HepG2 (cell line): Measurements from ENCODE around the gene CAMK4. TPM values are rescaled to one million over a fixed set of nuclear protein-coding genes. Genes with fewer than 3 reads are reported as not detected.

Experiments
- ATAC-seq: fragments of 200-7000 bp; cut with Tn5 transposase; 3 replicates; pipeline ENCODE4 v1.9.1; 2020; ENCODE audit warnings: mild to moderate bottlenecking, moderate library complexity
- BruUV-seq: library from RNA; stranded (reverse); fragments of 400-500 nt; replicated peaks from 2 replicates; lab custom pipeline; 2021; lab: Mats Ljungman, UMichigan
- CTCF ChIA-PET: fragments of 300-600 bp; formaldehyde crosslinking; extraction: SDS; loops from one replicate; lab custom pipeline; 2021; ENCODE audit warnings: low total read pairs, inconsistent platforms, low intra/inter-chr PET ratio; lab: Yijun Ruan, JAX
- POLR2A ChIA-PET: fragments of 350-600 bp; sonication (Branson Sonifier 250); formaldehyde crosslinking; loops from one replicate; lab custom pipeline; 2020; ENCODE audit warnings: antibody characterized with exemption, inconsistent platforms; lab: Yijun Ruan, JAX
- DNase-seq: peaks from one replicate; pipeline ENCODE4 v3.0.0-alpha.2; 2015; ENCODE audit warnings: low spot score
- FAIRE-seq: peaks from 3 replicates; lab custom pipeline; 2011; peaks lifted over from hg19 to GRCh38; lab: Jason Lieb, UNC
- H2AFZ ChIP-seq: one replicate; pipeline ENCODE4 v1.6.1; 2011; ENCODE audit warnings: low read length, inconsistent platforms
- H3K27ac ChIP-seq: fragments of 300-600 bp; 3 replicates; pipeline ENCODE4 v1.8.0; 2011; ENCODE audit warnings: mixed run types, mild to moderate bottlenecking, mixed read lengths, low read length, inconsistent platforms; ENCODE audit not compliant: insufficient read depth; ENCODE audit errors: extremely low read length
- H3K27me3 ChIP-seq, 2 experiments: fragments of 200-600 bp in 1 of 2; 2 replicates in 1 of 2; 3 replicates in 1 of 2; pipeline versions ENCODE4 v1.6.0 to v1.8.0; 2011; ENCODE audit warnings: low read length in 2 of 2, mild to moderate bottlenecking in 2 of 2, moderate library complexity in 2 of 2, inconsistent platforms in 1 of 2; ENCODE audit not compliant: insufficient read depth in 2 of 2, control insufficient read depth in 1 of 2
- H3K36me3 ChIP-seq, 2 experiments: fragments of 200-600 bp in 1 of 2; replicated peaks in 1 of 2; 2 replicates in 1 of 2; 3 replicates in 1 of 2; pipeline versions ENCODE4 v1.5.1 to v1.8.0; 2011; ENCODE audit warnings: low read length in 2 of 2, inconsistent platforms in 1 of 2; ENCODE audit not compliant: insufficient read depth in 2 of 2, control insufficient read depth in 1 of 2
- H3K4me1 ChIP-seq: 2 replicates; pipeline ENCODE4 v1.5.1; 2012; ENCODE audit warnings: low read length, inconsistent platforms; ENCODE audit not compliant: insufficient read depth
- H3K4me2 ChIP-seq: 2 replicates; pipeline ENCODE4 v1.6.0; 2011; ENCODE audit warnings: low read depth, low read length, inconsistent platforms
- H3K4me3 ChIP-seq, 3 experiments: fragments of 200-600 bp in 1 of 3; sonication (generic), shearing (Covaris generic) in 1 of 3; replicated peaks in 1 of 3; 2 replicates each; pipeline ENCODE4 v1.5.1; 2011 to 2016; ENCODE audit warnings: low read length in 3 of 3, inconsistent platforms in 2 of 3, low read depth in 2 of 3, mild to moderate bottlenecking in 2 of 3, control low read depth in 1 of 3, mixed read lengths in 1 of 3; ENCODE audit not compliant: insufficient read depth in 1 of 3
- H3K79me2 ChIP-seq: one replicate; pipeline ENCODE4 v1.6.1; 2011; ENCODE audit warnings: low read length, inconsistent platforms; ENCODE audit not compliant: insufficient read depth
- H3K9ac ChIP-seq: 2 replicates; pipeline ENCODE4 v1.6.0; 2011; ENCODE audit warnings: mild to moderate bottlenecking, low read depth, low read length, inconsistent platforms; ENCODE audit not compliant: insufficient read depth
- H3K9me3 ChIP-seq: 2 replicates; pipeline ENCODE4 v1.5.1; 2012; ENCODE audit warnings: mild to moderate bottlenecking, low read length
- H4K20me1 ChIP-seq: 2 replicates; pipeline ENCODE4 v1.6.0; 2011; ENCODE audit warnings: inconsistent platforms, mild to moderate bottlenecking, low read length, moderate library complexity; ENCODE audit not compliant: insufficient read depth
- ATF7-NPFF ChIP-seq: sonication (generic); formaldehyde crosslinking; IDR thresholded peaks from 2 replicates; pipeline ENCODE4 v1.8.1; 2023; ENCODE audit warnings: mild to moderate bottlenecking, low read depth, missing genetic modification reagents, moderate library complexity
- CHD2 ChIP-seq: IDR thresholded peaks from 2 replicates; pipeline ENCODE4 v1.6.1; 2011; ENCODE audit warnings: low read depth, low read length, improper control_type of control experiment
- CHD4 ChIP-seq: fragments of 200-600 bp; sonication (generic); IDR thresholded peaks from 2 replicates; pipeline ENCODE4 v1.7.0; 2017; ENCODE audit warnings: mild to moderate bottlenecking, low read length, borderline replicate concordance
- FOXA3 ChIP-seq: IDR thresholded peaks from 2 replicates; pipeline ENCODE4 v1.6.1; 2016; ENCODE audit warnings: missing genetic modification reagents, missing compliant biosample characterization
- GRHL1 ChIP-seq: sonication (generic); formaldehyde crosslinking; conservative IDR thresholded peaks from 2 replicates; pipeline ENCODE4 v1.8.0; 2022; ENCODE audit warnings: missing genetic modification reagents
- IKZF1 ChIP-seq: fragments of 450-650 bp; IDR thresholded peaks from 2 replicates; pipeline ENCODE4 v1.7.1; 2016
- NRL ChIP-seq: sonication (generic); formaldehyde crosslinking; IDR thresholded peaks from 2 replicates; pipeline ENCODE4 v1.5.0; 2020; ENCODE audit warnings: missing genetic modification reagents, mild to moderate bottlenecking, moderate library complexity, borderline replicate concordance
- RARG ChIP-seq: sonication (generic); formaldehyde crosslinking; IDR thresholded peaks from 2 replicates; pipeline ENCODE4 v1.4.0; 2020; ENCODE audit warnings: low read depth, mild to moderate bottlenecking, missing genetic modification reagents
- SAFB2 ChIP-seq: sonication (generic); formaldehyde crosslinking; IDR thresholded peaks from 2 replicates; pipeline ENCODE4 v1.5.1; 2020; ENCODE audit warnings: missing genetic modification reagents, low read depth, mild to moderate bottlenecking, borderline replicate concordance
- THAP11 ChIP-seq: IDR thresholded peaks from 2 replicates; pipeline ENCODE4 v1.6.1; 2016; ENCODE audit warnings: missing biosample characterization, missing genetic modification reagents
- ZFP37 ChIP-seq: sonication (generic); formaldehyde crosslinking; IDR thresholded peaks from 2 replicates; pipeline ENCODE4 v1.4.0; 2020; ENCODE audit warnings: missing genetic modification reagents, borderline replicate concordance
- ZFP90 ChIP-seq: sonication (generic); formaldehyde crosslinking; IDR thresholded peaks from 2 replicates; pipeline ENCODE4 v1.8.0; 2022; ENCODE audit warnings: missing genetic modification reagents, mild to moderate bottlenecking, inconsistent platforms, borderline replicate concordance
- ZNF251 ChIP-seq: sonication (generic); formaldehyde crosslinking; IDR thresholded peaks from 2 replicates; pipeline ENCODE4 v1.9.0; 2021; ENCODE audit warnings: mild to moderate bottlenecking, missing genetic modification reagents
- ZNF264 ChIP-seq: sonication (generic); formaldehyde crosslinking; IDR thresholded peaks from 2 replicates; pipeline ENCODE4 v1.4.0; 2020; ENCODE audit warnings: missing genetic modification reagents
- ZNF556 ChIP-seq: sonication (generic); formaldehyde crosslinking; IDR thresholded peaks from 2 replicates; pipeline ENCODE4 v1.4.0; 2020; ENCODE audit warnings: mild to moderate bottlenecking, missing genetic modification reagents, borderline replicate concordance
- ZNF580 ChIP-seq: IDR thresholded peaks from 2 replicates; pipeline ENCODE4 v1.6.1; 2016; ENCODE audit warnings: low read depth, borderline replicate concordance
- ZNF724P ChIP-seq: sonication (generic); formaldehyde crosslinking; IDR thresholded peaks from 2 replicates; pipeline ENCODE4 v1.8.0; 2022; ENCODE audit warnings: missing genetic modification reagents, borderline replicate concordance
- WGBS: methylation state at CpG from one replicate; pipeline ENCODE4 v1.1.6; 2017; ENCODE audit warnings: low lambda C conversion rate; 5-methylcytosine and 5-hydroxymethylcytosine counted together
- in situ Hi-C: cut with HindIII; loops from 2 replicates; pipeline ENCODE4 v1.10.0; 2017; ENCODE audit warnings: low pct_unique_long_range_greater_than_20kb; ENCODE audit not compliant: extremely low pct_ligation_motif_present
- intact Hi-C: fragments of 100-400 bp; cut with micrococcal nuclease; formaldehyde crosslinking; loops from one replicate; pipeline ENCODE4 v1.10.0; 2022; ENCODE audit not compliant: unreplicated experiment
- polyA plus RNA-seq, 8 experiments: library from polyadenylated mRNA; depleted of rRNA in 3 of 8; stranded (reverse) in 7 of 8; unstranded in 1 of 8; fragments of >200 nt; fragmentation: Illumina TruSeq in 4 of 8; extraction: Trizol in 4 of 8; gene quantifications; 2 replicates each; pipeline versions ENCODE4 v1.2.1 to v1.2.3, GENCODE V29; 2011 to 2016; ENCODE audit warnings: low read depth in 4 of 8, missing spikeins in 1 of 8, mixed read lengths in 1 of 8; ENCODE audit not compliant: insufficient read depth in 1 of 8
- total RNA-seq, 5 experiments: library from RNA; depleted of rRNA; stranded (reverse); fragments of >200 nt; fragmentation: Illumina TruSeq; extraction: Trizol; gene quantifications; 2 replicates each; pipeline ENCODE4 v1.2.3, GENCODE V29; 2016; ENCODE audit warnings: low read depth in 1 of 5

Gene CAMK4
- total and polyA plus RNA-seq, 2 of the 13 experiments (the other 11 are each of a cell fraction or from before 2014, with no cell fraction given), result not detected

GRCh38 chr5:111228520-111229220, 4.5 kb downstream of the CAMK4 start:
- FAIRE-seq, result no peak
- POLR2A ChIA-PET, result no interaction called here

GRCh38 chr5:111229221-111229835, 5.1 kb downstream of the CAMK4 start:
- Histone ChIP-seq H4K20me1 (no peaks in the 10 kb centered on the region), H2AFZ (no peak overlapping the region), H3K27ac (no peak overlapping the region), H3K9me3 (no peaks in the 10 kb centered on the region), H3K9ac (no peak overlapping the region), H3K4me3 (no peak overlapping the region), H3K4me1 (peaks cover 5% of the 10 kb centered on the region; the same call in 1 of the 2 replicates), H3K4me2 (no peak overlapping the region), H3K27me3 (peaks cover 0 to 22% of the 10 kb centered on the region in 2 experiments; a peak in 2 of 5 replicates), H3K79me2 (no peaks in the 10 kb centered on the region), H3K36me3 (no peaks in the 10 kb centered on the region)
- no peak for ATAC-seq
- ChIA-PET CTCF (no interaction called here), POLR2A (no interaction called here)
- 0% methylated on average over 5 of the region's 5 CpGs for WGBS
- in situ Hi-C loops, result no loop called here
- intact Hi-C loops, result no loop called here
- no TSS peak for BruUV-seq
- FAIRE-seq, result no peak
- DNase-seq, result no peak
- TF ChIP-seq IKZF1, result no peak
- TF ChIP-seq CHD4, result no peak
- no peak for TF ChIP-seq ATF7-NPFF (CRISPR knock-in tag)
- no peak for TF ChIP-seq ZNF251 (CRISPR knock-in tag)
- TF ChIP-seq NRL (CRISPR knock-in tag), result no peak
- TF ChIP-seq ZNF724P (CRISPR knock-in tag), result no peak
- no peak for TF ChIP-seq THAP11
- no peak for TF ChIP-seq CHD2
- no peak for TF ChIP-seq SAFB2
- no peak for TF ChIP-seq RARG (CRISPR knock-in tag)
- TF ChIP-seq ZNF264, result no peak
- no peak for TF ChIP-seq ZFP37 (CRISPR knock-in tag)
- TF ChIP-seq GRHL1 (CRISPR knock-in tag), result no peak
- TF ChIP-seq ZNF556 (CRISPR knock-in tag), result no peak
- no peak for TF ChIP-seq ZFP90 (CRISPR knock-in tag)
- TF ChIP-seq ZNF580, result no peak

More at GRCh38 chr5:111228520-111229220, 4.5 kb downstream of the CAMK4 start:
- no peaks in the 10 kb centered on the region for H3K36me3 ChIP-seq
- H2AFZ ChIP-seq, result no peak overlapping the region
- H3K79me2 ChIP-seq, result no peaks in the 10 kb centered on the region
- 11% methylated on average over 2 of the region's 2 CpGs for WGBS
- no peaks in the 10 kb centered on the region for H3K9me3 ChIP-seq
- CTCF ChIA-PET, result no interaction called here
- no peaks in the 10 kb centered on the region for H4K20me1 ChIP-seq
- in situ Hi-C loops (no loop called here), intact Hi-C loops (no loop called here)
- DNase-seq (no peak), ATAC-seq (no peak)
- H3K4me1 ChIP-seq, result peaks cover 5% of the 10 kb centered on the region; the same call in 1 of the 2 replicates
- no peak for TF ChIP-seq FOXA3 (CRISPR knock-in tag)
- no peak overlapping the region for H3K9ac ChIP-seq
- peaks cover 0 to 26% of the 10 kb centered on the region in 2 experiments; a peak in 3 of 5 replicates for H3K27me3 ChIP-seq
- no peak overlapping the region for H3K27ac ChIP-seq
- no peak overlapping the region for H3K4me2 ChIP-seq
- no TSS peak for BruUV-seq
- H3K4me3 ChIP-seq, result no peak overlapping the region
